HepG2 (cell line): ENCODE measurements around the gene CEACAM16. TPM values are rescaled to one million over a fixed set of nuclear protein-coding genes. Genes with fewer than 3 reads are reported as not detected.

Experiments used
- AKNA ChIP-seq: sonication (generic); formaldehyde crosslinking; IDR thresholded peaks from 2 replicates; pipeline ENCODE4 v1.4.0; 2020; ENCODE audit warnings: missing genetic modification reagents, borderline replicate concordance
- ARID5B ChIP-seq: IDR thresholded peaks from 2 replicates; pipeline ENCODE4 v1.4.0; 2020; ENCODE audit warnings: mild to moderate bottlenecking, missing genetic modification reagents
- CEBPB ChIP-seq: IDR thresholded peaks from 2 replicates; pipeline ENCODE4 v1.6.1; 2011; ENCODE audit warnings: low read depth, low read length, improper control_type of control experiment, borderline replicate concordance
- CEBPG ChIP-seq: IDR thresholded peaks from 2 replicates; pipeline ENCODE4 v1.6.1; 2016
- CHCHD3 ChIP-seq: sonication (generic); formaldehyde crosslinking; IDR thresholded peaks from 2 replicates; pipeline ENCODE4 v1.8.0; 2022; ENCODE audit warnings: mild to moderate bottlenecking, missing genetic modification reagents, moderate library complexity
- DR1 ChIP-seq: sonication (generic); formaldehyde crosslinking; IDR thresholded peaks from 2 replicates; pipeline ENCODE4 v1.8.0; 2021; ENCODE audit warnings: mild to moderate bottlenecking, missing genetic modification reagents, inconsistent platforms
- E2F1 ChIP-seq: sonication (generic); formaldehyde crosslinking; IDR thresholded peaks from 2 replicates; pipeline ENCODE4 v1.5.0; 2020; ENCODE audit warnings: missing genetic modification reagents
- GABPB1 ChIP-seq: IDR thresholded peaks from 2 replicates; pipeline ENCODE4 v1.6.1; 2016; ENCODE audit warnings: mild to moderate bottlenecking, missing genetic modification reagents, moderate library complexity, missing compliant biosample characterization
- HNRNPL ChIP-seq: fragments of 200-400 bp; formaldehyde crosslinking; IDR thresholded peaks from 2 replicates; pipeline ENCODE4 v1.6.1; 2017; ENCODE audit warnings: mild to moderate bottlenecking, low read depth, low read length
- IRF2 ChIP-seq: IDR thresholded peaks from 2 replicates; pipeline ENCODE4 v1.6.1; 2018; ENCODE audit warnings: missing genetic modification reagents, missing compliant biosample characterization
- KDM1A ChIP-seq: IDR thresholded peaks from 2 replicates; pipeline ENCODE4 v1.6.1; 2016; ENCODE audit warnings: missing compliant biosample characterization
- MXD4 ChIP-seq: IDR thresholded peaks from 2 replicates; pipeline ENCODE4 v1.6.1; 2016; ENCODE audit warnings: mild to moderate bottlenecking, missing biosample characterization, missing genetic modification reagents
- NFKBIZ ChIP-seq: IDR thresholded peaks from 2 replicates; pipeline ENCODE4 v1.6.1; 2018; ENCODE audit warnings: missing genetic modification reagents, missing compliant biosample characterization
- NR2F1 ChIP-seq, 2 experiments: fragments of 450-650 bp in 1 of 2; formaldehyde crosslinking in 1 of 2; IDR thresholded peaks; 2 replicates each; pipeline versions ENCODE4 v1.5.0 to v1.6.1; 2016 to 2020; ENCODE audit warnings: mild to moderate bottlenecking in 1 of 2, missing compliant biosample characterization in 1 of 2, missing genetic modification reagents in 1 of 2, moderate library complexity in 1 of 2
- RELA ChIP-seq: sonication (generic); formaldehyde crosslinking; IDR thresholded peaks from 2 replicates; pipeline ENCODE4 v1.4.0; 2020; ENCODE audit warnings: missing genetic modification reagents
- SP5 ChIP-seq: IDR thresholded peaks from 2 replicates; pipeline ENCODE4 v1.6.1; 2016; ENCODE audit warnings: low read depth, borderline replicate concordance
- ZBTB7B ChIP-seq: sonication (generic); formaldehyde crosslinking; IDR thresholded peaks from 2 replicates; pipeline ENCODE4 v1.4.0; 2020; ENCODE audit warnings: missing genetic modification reagents
- ZIK1 ChIP-seq: sonication (generic); formaldehyde crosslinking; IDR thresholded peaks from 2 replicates; pipeline ENCODE4 v1.5.0; 2020; ENCODE audit warnings: mild to moderate bottlenecking, low read depth, missing genetic modification reagents, borderline replicate concordance
- ZNF337 ChIP-seq: sonication (generic); formaldehyde crosslinking; IDR thresholded peaks from 2 replicates; pipeline ENCODE4 v1.5.1; 2020; ENCODE audit warnings: missing genetic modification reagents, low read depth, mild to moderate bottlenecking, borderline replicate concordance
- ZSCAN29 ChIP-seq: sonication (generic); formaldehyde crosslinking; conservative IDR thresholded peaks from 2 replicates; pipeline ENCODE4 v1.4.0; 2020; ENCODE audit warnings: mild to moderate bottlenecking, missing genetic modification reagents
- polyA plus RNA-seq, 8 experiments: library from polyadenylated mRNA; depleted of rRNA in 3 of 8; stranded (reverse) in 7 of 8; unstranded in 1 of 8; fragments of >200 nt; fragmentation: Illumina TruSeq in 4 of 8; extraction: Trizol in 4 of 8; gene quantifications; 2 replicates each; pipeline versions ENCODE4 v1.2.1 to v1.2.3, GENCODE V29; 2011 to 2016; ENCODE audit warnings: low read depth in 4 of 8, missing spikeins in 1 of 8, mixed read lengths in 1 of 8; ENCODE audit not compliant: insufficient read depth in 1 of 8
- total RNA-seq, 5 experiments: library from RNA; depleted of rRNA; stranded (reverse); fragments of >200 nt; fragmentation: Illumina TruSeq; extraction: Trizol; gene quantifications; 2 replicates each; pipeline ENCODE4 v1.2.3, GENCODE V29; 2016; ENCODE audit warnings: low read depth in 1 of 5

CEACAM16 gene
- total and polyA plus RNA-seq, 2 of the 13 experiments (the other 11 are each of a cell fraction or from before 2014, with no cell fraction given): not detected

GRCh38 chr19:44738603-44739558, 39.9 kb downstream of the CEACAM16 start (continued):
- TF ChIP-seq HNRNPL (peak; percentile 71), CEBPG (CRISPR knock-in tag) (0 out of 2 replicates have a peak, but pooled peaks have one; percentile 13), MXD4 (CRISPR knock-in tag) (no peak), KDM1A (no peak), IRF2 (CRISPR knock-in tag) (no peak), SP5 (CRISPR knock-in tag) (peak; percentile 47), ZNF337 (CRISPR knock-in tag) (no peak), ZBTB7B (0 out of 2 replicates have a peak, but pooled peaks have one; percentile 41), NR2F1 (CRISPR knock-in tag; IDR thresholded peaks at IDR 0.05) (peak; percentile 58 to 79; a peak in 3 of 4 replicates), DR1 (CRISPR knock-in tag) (no peak), CEBPB (peak; percentile 20; the same call in 1 of the 2 replicates), ZSCAN29 (CRISPR knock-in tag) (no peak), ZIK1 (CRISPR knock-in tag) (no peak), NFKBIZ (CRISPR knock-in tag) (no peak), RELA (CRISPR knock-in tag) (peak; percentile 82; the same call in 1 of the 2 replicates), CHCHD3 (no peak), AKNA (CRISPR knock-in tag) (no peak), ARID5B (CRISPR knock-in tag) (peak; percentile 58), E2F1 (CRISPR knock-in tag) (no peak), GABPB1 (no peak)
